ENCODE measurements around the gene TEAD1. TPM values are rescaled to one million over a fixed set of nuclear protein-coding genes. Genes with fewer than 3 reads are reported as not detected.

Gene TEAD1
- polyA plus RNA-seq, 1 experiment: 113 TPM

DNA sequence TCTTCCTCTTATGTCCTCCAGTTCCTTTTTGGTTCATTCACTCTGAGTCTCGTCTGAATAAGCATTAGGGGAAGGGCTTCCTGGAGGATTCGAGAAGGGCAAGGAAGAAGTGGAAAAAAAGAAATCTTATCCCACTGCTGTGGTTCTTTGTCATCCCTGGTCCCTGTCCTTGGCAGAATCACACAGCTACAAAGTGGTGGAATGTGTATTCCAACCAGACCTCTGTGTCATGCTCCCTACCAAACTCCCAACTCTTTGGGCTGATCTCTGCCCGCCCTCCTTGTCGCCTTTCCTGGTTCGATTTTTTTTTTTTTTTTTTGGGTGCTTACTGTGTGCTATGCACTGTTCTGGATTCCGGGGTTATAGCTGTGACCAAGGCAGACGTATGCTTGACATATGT, 61.0 kb downstream of the TEAD1 start:
- ChIA-PET POLR2A (interaction anchor here (0.7 kb wide), 1 partner anchor 93 kb away, joined by 8 read pairs; no protein-coding TSS in a partner anchor), CTCF (interaction anchor here (0.6 to 1.9 kb wide), 3 partner anchors 10 to 178 kb away, joined by 3 to 5 read pairs (median 3); no protein-coding TSS in a partner anchor)

DNA sequence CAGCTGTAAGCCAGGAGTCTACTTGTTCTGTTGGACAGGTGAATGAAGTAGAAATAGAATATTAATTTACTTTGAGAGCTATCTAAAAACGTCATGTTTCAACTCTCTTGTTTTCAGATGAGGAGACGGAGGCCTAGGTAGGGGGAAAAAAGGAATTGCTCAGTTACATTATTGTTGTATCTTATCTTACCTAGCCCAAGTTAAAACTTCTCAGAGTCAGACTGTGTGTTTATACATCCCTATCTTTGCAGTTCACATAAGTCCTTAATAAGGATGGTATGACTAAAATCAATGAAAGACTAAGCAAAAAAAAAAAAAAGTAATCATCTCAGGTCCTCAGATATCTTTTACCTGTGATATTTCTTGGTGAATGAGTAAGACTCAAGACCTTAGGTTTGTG, 62.8 kb downstream of the TEAD1 start:
- POLR2A ChIA-PET: no interaction called here
- TF ChIP-seq, protein P1, sequence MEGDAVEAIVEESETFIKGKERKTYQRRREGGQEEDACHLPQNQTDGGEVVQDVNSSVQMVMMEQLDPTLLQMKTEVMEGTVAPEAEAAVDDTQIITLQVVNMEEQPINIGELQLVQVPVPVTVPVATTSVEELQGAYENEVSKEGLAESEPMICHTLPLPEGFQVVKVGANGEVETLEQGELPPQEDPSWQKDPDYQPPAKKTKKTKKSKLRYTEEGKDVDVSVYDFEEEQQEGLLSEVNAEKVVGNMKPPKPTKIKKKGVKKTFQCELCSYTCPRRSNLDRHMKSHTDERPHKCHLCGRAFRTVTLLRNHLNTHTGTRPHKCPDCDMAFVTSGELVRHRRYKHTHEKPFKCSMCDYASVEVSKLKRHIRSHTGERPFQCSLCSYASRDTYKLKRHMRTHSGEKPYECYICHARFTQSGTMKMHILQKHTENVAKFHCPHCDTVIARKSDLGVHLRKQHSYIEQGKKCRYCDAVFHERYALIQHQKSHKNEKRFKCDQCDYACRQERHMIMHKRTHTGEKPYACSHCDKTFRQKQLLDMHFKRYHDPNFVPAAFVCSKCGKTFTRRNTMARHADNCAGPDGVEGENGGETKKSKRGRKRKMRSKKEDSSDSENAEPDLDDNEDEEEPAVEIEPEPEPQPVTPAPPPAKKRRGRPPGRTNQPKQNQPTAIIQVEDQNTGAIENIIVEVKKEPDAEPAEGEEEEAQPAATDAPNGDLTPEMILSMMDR (IDR thresholded peaks at IDR 0.05; ENCODE audit: low read depth, low read length): no peak

More for the DNA sequence above, 61.0 kb downstream of the TEAD1 start:
- no peaks in the 10 kb centered on the region for H3K9me3 ChIP-seq (ENCODE audit: control insufficient read depth, insufficient read depth, low read length)
- TF ChIP-seq, protein P1 (IDR thresholded peaks at IDR 0.05; ENCODE audit: low read depth, low read length): no peak
- H3K4me3 ChIP-seq (ENCODE audit: low read depth, low read length): no peak overlapping the region
- DNase-seq (ENCODE audit: low read depth, low spot score): no peak
- no peak overlapping the region for H3K27ac ChIP-seq (ENCODE audit: low read depth, low read length)
- H3K27me3 ChIP-seq (ENCODE audit: control insufficient read depth, insufficient read depth, low read length): no peaks in the 10 kb centered on the region

DNA sequence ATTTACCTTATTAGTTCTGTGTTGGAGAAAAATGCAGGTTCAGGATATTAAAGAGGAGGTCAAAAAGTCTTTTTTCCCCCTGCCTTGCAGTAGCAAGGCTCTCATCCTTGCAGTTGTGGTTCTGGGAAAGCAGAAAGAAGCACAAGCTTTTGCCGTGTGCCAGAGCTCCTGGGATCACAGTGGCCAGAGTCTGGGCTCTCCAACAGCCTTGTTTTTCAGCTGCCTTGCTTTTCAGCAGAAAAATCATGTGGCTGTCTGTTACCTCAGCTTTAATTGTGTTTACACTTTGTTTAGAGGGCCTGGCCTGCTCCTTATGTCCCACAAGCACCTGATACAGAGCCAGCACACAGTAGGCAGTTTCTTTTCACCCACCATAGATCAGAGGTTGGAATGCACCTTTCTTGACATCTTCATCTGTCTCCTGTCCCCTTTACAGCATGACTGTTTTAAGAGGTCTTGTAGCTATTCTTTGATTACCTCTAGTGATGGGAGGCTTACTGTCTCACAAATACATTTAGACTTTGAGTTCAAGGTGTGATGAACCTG, 67.5 kb downstream of the TEAD1 start:
- ChIA-PET POLR2A (no interaction called here), CTCF (no interaction called here)
- no peak for DNase-seq (ENCODE audit: low read depth, low spot score)
- TF ChIP-seq, protein P1 (IDR thresholded peaks at IDR 0.05; ENCODE audit: low read depth, low read length): no peak
- no peak overlapping the region for H3K4me3 ChIP-seq (ENCODE audit: low read depth, low read length)
- H3K27ac ChIP-seq (ENCODE audit: low read depth, low read length): no peak overlapping the region
- no peaks in the 10 kb centered on the region for H3K9me3 ChIP-seq (ENCODE audit: control insufficient read depth, insufficient read depth, low read length)
- H3K27me3 ChIP-seq (ENCODE audit: control insufficient read depth, insufficient read depth, low read length): no peaks in the 10 kb centered on the region

More for the DNA sequence above, 62.8 kb downstream of the TEAD1 start:
- Histone ChIP-seq H3K27ac (ENCODE audit: low read depth, low read length) (no peak overlapping the region), H3K9me3 (ENCODE audit: control insufficient read depth, insufficient read depth, low read length) (no peaks in the 10 kb centered on the region), H3K27me3 (ENCODE audit: control insufficient read depth, insufficient read depth, low read length) (no peaks in the 10 kb centered on the region), H3K4me3 (ENCODE audit: low read depth, low read length) (no peak overlapping the region)
- CTCF ChIA-PET: interaction anchor here (1.0 to 1.9 kb wide), 2 partner anchors 152 to 448 kb away, joined by 4 to 5 read pairs; no protein-coding TSS in a partner anchor
- no peak for DNase-seq (ENCODE audit: low read depth, low spot score)

DNA sequence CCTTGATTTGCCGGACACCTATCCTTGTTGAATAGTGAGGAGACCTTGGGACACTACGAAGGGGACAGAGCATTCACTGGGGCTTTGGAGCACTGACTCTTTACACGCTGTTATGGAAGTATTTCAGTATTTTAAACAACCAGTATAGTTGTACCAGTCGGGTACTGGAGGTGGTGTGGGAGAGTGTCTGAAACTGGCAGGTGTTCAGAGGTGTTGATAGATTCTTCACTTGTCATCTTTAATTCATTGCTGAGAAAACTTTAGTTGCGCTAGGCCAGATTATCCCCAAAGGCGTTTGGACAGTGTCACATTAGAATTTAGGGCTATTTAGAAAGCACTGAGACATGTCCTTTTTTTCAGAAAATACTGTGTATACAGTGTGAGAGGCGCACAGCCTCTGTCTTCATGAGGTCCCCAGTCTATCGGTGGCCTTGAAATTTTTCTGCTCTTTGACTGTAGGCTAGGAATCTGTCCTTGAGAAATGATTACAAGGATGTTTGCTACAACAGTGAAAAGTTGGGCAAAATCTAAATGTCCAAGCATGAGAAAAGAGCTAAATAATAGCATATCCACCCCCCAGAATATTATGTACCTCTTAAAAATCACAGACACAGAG, 69.7 kb downstream of the TEAD1 start:
- Histone ChIP-seq H3K9me3 (ENCODE audit: control insufficient read depth, insufficient read depth, low read length) (no peaks in the 10 kb centered on the region), H3K4me3 (ENCODE audit: low read depth, low read length) (no peak overlapping the region), H3K27me3 (ENCODE audit: control insufficient read depth, insufficient read depth, low read length) (no peaks in the 10 kb centered on the region), H3K27ac (ENCODE audit: low read depth, low read length) (no peak overlapping the region)
- CTCF ChIA-PET: interaction anchor here (1.7 kb wide), 1 partner anchor 52 kb away, joined by 3 read pairs; no protein-coding TSS in a partner anchor
- POLR2A ChIA-PET: no interaction called here
- no peak for DNase-seq (ENCODE audit: low read depth, low spot score)
- TF ChIP-seq, protein P1 (IDR thresholded peaks at IDR 0.05; ENCODE audit: low read depth, low read length): no peak

DNA sequence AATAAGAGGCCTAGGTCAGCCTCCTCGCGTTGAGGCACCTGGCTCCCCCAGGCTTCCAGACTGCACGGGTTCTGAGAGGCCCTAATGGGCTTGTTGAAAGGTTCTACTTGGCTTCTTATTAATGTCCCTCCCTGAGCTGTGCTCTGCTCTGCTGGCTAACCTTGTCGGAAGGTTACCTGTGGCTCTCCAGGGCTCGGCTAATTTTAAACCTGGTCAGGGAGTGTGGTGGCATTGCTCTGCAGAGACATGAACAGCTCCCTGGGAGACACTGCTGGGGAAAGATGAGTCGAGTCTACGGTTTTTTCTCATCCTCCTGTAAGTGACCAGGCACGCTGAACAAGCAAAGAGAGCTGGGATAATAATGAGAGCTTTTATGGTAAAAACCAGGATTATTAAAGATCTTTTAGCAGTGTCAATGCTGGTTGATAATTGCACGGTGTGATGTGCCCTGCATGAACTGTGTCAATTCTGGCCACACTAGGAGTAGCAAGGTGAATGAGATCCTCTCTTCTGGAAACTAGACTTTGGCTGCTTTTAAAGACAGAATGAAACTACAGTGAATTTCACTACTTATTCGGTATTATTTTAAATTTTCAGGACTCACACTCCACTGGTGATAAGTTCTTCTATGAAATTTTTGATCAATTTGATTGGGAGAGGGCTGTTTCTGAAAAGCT, 70.7 kb downstream of the TEAD1 start:
- Histone ChIP-seq H3K27ac (ENCODE audit: low read depth, low read length) (no peak overlapping the region), H3K27me3 (ENCODE audit: control insufficient read depth, insufficient read depth, low read length) (no peaks in the 10 kb centered on the region), H3K4me3 (ENCODE audit: low read depth, low read length) (no peak overlapping the region), H3K9me3 (ENCODE audit: control insufficient read depth, insufficient read depth, low read length) (no peaks in the 10 kb centered on the region)
- ChIA-PET CTCF (interaction anchor here (0.7 to 1.7 kb wide), 4 partner anchors 9 to 430 kb away, joined by 3 read pairs; no protein-coding TSS in a partner anchor), POLR2A (no interaction called here)
- no peak for DNase-seq (ENCODE audit: low read depth, low spot score)
- TF ChIP-seq, protein P1 (IDR thresholded peaks at IDR 0.05; ENCODE audit: low read depth, low read length): no peak

All from AG04450 (cell line).